Measurements from ENCODE around the gene TAGLN3. TPM values are rescaled to one million over a fixed set of nuclear protein-coding genes. Genes with fewer than 3 reads are reported as not detected.

The TAGLN3 gene
- total and polyA plus RNA-seq, 2 of the 13 experiments (the other 11 are each of a cell fraction or from before 2014, with no cell fraction given) = 0.51 to 0.91 TPM

DNA sequence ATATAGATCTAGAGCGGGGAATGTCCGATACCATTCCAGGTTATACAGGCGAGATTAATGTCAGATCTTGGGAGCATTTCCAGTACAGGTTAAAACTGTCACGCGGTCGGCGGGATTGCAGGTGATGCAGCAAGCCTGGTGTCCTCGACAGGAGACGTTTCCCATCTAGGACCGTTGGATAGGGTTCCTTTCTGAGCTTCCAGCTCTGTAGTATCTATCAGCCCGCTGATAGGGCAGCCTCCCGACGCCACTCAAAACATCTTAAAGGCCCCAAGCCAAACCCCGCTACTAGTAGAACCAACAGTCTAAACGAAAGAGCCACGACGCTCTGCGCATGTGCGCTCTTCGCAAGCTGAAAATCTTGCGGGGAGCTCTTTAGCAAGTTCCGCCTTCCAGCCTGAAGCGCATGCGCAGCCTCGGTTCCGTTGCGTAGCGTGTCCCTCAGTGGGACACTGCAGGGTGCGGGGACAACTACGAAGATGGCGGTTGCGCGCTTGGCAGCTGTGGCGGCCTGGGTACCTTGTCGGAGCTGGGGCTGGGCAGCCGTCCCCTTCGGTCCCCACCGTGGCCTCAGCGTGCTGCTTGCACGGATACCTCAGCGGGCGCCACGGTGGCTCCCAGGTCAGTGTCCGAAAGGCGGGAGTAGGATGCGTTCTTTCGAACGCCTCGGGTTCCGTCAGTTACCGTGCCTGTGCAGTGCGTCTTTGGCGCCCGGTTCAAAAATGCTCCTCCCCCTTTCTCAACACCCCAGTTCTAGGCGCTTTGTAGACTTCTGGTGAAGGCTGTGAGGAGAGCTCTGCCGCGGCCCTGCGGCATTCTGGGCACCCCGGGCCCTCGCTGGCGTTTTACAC lies 19.9 kb upstream of the TAGLN3 start, which contains the start of gene ABHD10 (continued):
- TF ChIP-seq, protein P1, sequence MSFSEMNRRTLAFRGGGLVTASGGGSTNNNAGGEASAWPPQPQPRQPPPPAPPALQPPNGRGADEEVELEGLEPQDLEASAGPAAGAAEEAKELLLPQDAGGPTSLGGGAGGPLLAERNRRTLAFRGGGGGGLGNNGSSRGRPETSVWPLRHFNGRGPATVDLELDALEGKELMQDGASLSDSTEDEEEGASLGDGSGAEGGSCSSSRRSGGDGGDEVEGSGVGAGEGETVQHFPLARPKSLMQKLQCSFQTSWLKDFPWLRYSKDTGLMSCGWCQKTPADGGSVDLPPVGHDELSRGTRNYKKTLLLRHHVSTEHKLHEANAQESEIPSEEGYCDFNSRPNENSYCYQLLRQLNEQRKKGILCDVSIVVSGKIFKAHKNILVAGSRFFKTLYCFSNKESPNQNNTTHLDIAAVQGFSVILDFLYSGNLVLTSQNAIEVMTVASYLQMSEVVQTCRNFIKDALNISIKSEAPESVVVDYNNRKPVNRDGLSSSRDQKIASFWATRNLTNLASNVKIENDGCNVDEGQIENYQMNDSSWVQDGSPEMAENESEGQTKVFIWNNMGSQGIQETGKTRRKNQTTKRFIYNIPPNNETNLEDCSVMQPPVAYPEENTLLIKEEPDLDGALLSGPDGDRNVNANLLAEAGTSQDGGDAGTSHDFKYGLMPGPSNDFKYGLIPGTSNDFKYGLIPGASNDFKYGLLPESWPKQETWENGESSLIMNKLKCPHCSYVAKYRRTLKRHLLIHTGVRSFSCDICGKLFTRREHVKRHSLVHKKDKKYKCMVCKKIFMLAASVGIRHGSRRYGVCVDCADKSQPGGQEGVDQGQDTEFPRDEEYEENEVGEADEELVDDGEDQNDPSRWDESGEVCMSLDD (CRISPR knock-in tag; IDR thresholded peaks at IDR 0.05; ENCODE audit: borderline replicate concordance) = no peak
- TF ChIP-seq, protein P2, sequence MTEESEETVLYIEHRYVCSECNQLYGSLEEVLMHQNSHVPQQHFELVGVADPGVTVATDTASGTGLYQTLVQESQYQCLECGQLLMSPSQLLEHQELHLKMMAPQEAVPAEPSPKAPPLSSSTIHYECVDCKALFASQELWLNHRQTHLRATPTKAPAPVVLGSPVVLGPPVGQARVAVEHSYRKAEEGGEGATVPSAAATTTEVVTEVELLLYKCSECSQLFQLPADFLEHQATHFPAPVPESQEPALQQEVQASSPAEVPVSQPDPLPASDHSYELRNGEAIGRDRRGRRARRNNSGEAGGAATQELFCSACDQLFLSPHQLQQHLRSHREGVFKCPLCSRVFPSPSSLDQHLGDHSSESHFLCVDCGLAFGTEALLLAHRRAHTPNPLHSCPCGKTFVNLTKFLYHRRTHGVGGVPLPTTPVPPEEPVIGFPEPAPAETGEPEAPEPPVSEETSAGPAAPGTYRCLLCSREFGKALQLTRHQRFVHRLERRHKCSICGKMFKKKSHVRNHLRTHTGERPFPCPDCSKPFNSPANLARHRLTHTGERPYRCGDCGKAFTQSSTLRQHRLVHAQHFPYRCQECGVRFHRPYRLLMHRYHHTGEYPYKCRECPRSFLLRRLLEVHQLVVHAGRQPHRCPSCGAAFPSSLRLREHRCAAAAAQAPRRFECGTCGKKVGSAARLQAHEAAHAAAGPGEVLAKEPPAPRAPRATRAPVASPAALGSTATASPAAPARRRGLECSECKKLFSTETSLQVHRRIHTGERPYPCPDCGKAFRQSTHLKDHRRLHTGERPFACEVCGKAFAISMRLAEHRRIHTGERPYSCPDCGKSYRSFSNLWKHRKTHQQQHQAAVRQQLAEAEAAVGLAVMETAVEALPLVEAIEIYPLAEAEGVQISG (CRISPR knock-in tag; IDR thresholded peaks at IDR 0.05) = peak; percentile 80
- TF ChIP-seq HMG20A (CRISPR knock-in tag; IDR thresholded peaks at IDR 0.05; ENCODE audit: borderline replicate concordance) (no peak), U2AF1 (optimal IDR thresholded peaks at IDR 0.05; ENCODE audit: low read depth, low read length) (no peak), ZFP41 (CRISPR knock-in tag; IDR thresholded peaks at IDR 0.05; ENCODE audit: borderline replicate concordance) (0 out of 2 replicates have a peak, but pooled peaks have one; percentile 42), WIZ (CRISPR knock-in tag; IDR thresholded peaks at IDR 0.05) (no peak), ZIK1 (CRISPR knock-in tag; IDR thresholded peaks at IDR 0.05; ENCODE audit: borderline replicate concordance, low read depth) (peak; percentile 90; the same call in 1 of the 2 replicates), KLF15 (CRISPR knock-in tag; IDR thresholded peaks at IDR 0.05; ENCODE audit: borderline replicate concordance) (no peak), ZNF383 (CRISPR knock-in tag; IDR thresholded peaks at IDR 0.05; ENCODE audit: borderline replicate concordance) (no peak), KDM5B (CRISPR knock-in tag; IDR thresholded peaks at IDR 0.05; ENCODE audit: borderline replicate concordance) (peak; percentile 86; the same call in 1 of the 2 replicates), ZNF382 (CRISPR knock-in tag; IDR thresholded peaks at IDR 0.05; ENCODE audit: borderline replicate concordance) (no peak), ZNF12 (CRISPR knock-in tag; IDR thresholded peaks at IDR 0.05) (no peak; the same call in 1 of the 2 replicates), ZNF101 (CRISPR knock-in tag; IDR thresholded peaks at IDR 0.05; ENCODE audit: borderline replicate concordance, low read depth) (0 out of 2 replicates have a peak, but pooled peaks have one; percentile 84), NFIB (CRISPR knock-in tag; IDR thresholded peaks at IDR 0.05; ENCODE audit: borderline replicate concordance) (no peak), MEF2D (CRISPR knock-in tag; IDR thresholded peaks at IDR 0.05) (peak; percentile 71; the same call in 1 of the 2 replicates), TBX2 (CRISPR knock-in tag; IDR thresholded peaks at IDR 0.05; ENCODE audit: borderline replicate concordance) (peak; percentile 83), ZNF883 (CRISPR knock-in tag; IDR thresholded peaks at IDR 0.05; ENCODE audit: not compliant biosample characterization) (peak; percentile 86)
- TF ChIP-seq, protein P3, sequence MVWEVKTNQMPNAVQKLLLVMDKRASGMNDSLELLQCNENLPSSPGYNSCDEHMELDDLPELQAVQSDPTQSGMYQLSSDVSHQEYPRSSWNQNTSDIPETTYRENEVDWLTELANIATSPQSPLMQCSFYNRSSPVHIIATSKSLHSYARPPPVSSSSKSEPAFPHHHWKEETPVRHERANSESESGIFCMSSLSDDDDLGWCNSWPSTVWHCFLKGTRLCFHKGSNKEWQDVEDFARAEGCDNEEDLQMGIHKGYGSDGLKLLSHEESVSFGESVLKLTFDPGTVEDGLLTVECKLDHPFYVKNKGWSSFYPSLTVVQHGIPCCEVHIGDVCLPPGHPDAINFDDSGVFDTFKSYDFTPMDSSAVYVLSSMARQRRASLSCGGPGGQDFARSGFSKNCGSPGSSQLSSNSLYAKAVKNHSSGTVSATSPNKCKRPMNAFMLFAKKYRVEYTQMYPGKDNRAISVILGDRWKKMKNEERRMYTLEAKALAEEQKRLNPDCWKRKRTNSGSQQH (CRISPR knock-in tag; IDR thresholded peaks at IDR 0.05; ENCODE audit: low read depth) = peak; percentile 21; the same call in 1 of the 2 replicates
- TF ChIP-seq, protein P4, sequence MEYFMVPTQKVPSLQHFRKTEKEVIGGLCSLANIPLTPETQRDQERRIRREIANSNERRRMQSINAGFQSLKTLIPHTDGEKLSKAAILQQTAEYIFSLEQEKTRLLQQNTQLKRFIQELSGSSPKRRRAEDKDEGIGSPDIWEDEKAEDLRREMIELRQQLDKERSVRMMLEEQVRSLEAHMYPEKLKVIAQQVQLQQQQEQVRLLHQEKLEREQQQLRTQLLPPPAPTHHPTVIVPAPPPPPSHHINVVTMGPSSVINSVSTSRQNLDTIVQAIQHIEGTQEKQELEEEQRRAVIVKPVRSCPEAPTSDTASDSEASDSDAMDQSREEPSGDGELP (IDR thresholded peaks at IDR 0.05; ENCODE audit: borderline replicate concordance, low read depth) = peak; percentile 29; the same call in 1 of the 2 replicates
